Neuronal stem cell (in vitro differentiated cells): ENCODE measurements around the gene HBM.
A peak's percentile ranks its signal among the peaks of the same experiment; 100 is the strongest.

ENCODE experiments used
- DNase-seq: peaks from one replicate; pipeline ENCODE4 v3.0.0-alpha.2; 2013; ENCODE audit warnings: low spot score
- H2AFZ ChIP-seq: one replicate; pipeline ENCODE4 v1.6.1; 2013; ENCODE audit warnings: mild to moderate bottlenecking, low read length, inconsistent platforms
- H2AK5ac ChIP-seq: 2 replicates; pipeline ENCODE4 v1.6.1; 2013; ENCODE audit warnings: low read depth, mild to moderate bottlenecking, inconsistent platforms, low read length, moderate library complexity, mixed read lengths
- H2BK120ac ChIP-seq: 2 replicates; pipeline ENCODE4 v1.6.1; 2013; ENCODE audit warnings: low read depth, mild to moderate bottlenecking, inconsistent platforms, low read length, moderate library complexity, mixed read lengths
- H2BK12ac ChIP-seq: one replicate; pipeline ENCODE4 v1.6.1; 2013; ENCODE audit warnings: low read length, inconsistent platforms
- H2BK15ac ChIP-seq: 2 replicates; pipeline ENCODE4 v1.6.1; 2013; ENCODE audit warnings: mild to moderate bottlenecking, low read length, inconsistent platforms, mixed read lengths
- H2BK5ac ChIP-seq: one replicate; pipeline ENCODE4 v1.6.1; 2013; ENCODE audit warnings: inconsistent platforms, mild to moderate bottlenecking, low read length, moderate library complexity
- H3K14ac ChIP-seq: one replicate; pipeline ENCODE4 v1.6.1; 2013; ENCODE audit warnings: low read length, inconsistent platforms
- H3K18ac ChIP-seq: 2 replicates; pipeline ENCODE4 v1.6.1; 2013; ENCODE audit warnings: low read length, inconsistent platforms
- H3K23ac ChIP-seq: 2 replicates; pipeline ENCODE4 v1.6.1; 2013; ENCODE audit warnings: low read depth, mild to moderate bottlenecking, mixed read lengths, low read length, inconsistent platforms; ENCODE audit not compliant: poor library complexity
- H3K27ac ChIP-seq: replicated peaks from 3 replicates; pipeline ENCODE4 v1.5.1; 2013; ENCODE audit warnings: low read length, inconsistent platforms
- H3K27me3 ChIP-seq, 3 experiments: 2 replicates each; pipeline ENCODE4 v1.6.1; 2013; ENCODE audit warnings: low read length in 3 of 3, mild to moderate bottlenecking in 2 of 3, inconsistent platforms in 1 of 3, low read depth in 1 of 3, mixed read lengths in 1 of 3, moderate library complexity in 1 of 3; ENCODE audit not compliant: control insufficient read depth in 3 of 3, insufficient read depth in 3 of 3
- H3K36me3 ChIP-seq, 2 donors: replicated peaks in 1 of 2; 2 replicates each; pipeline ENCODE4 v1.6.1; 2013; ENCODE audit warnings: low read length in 2 of 2; ENCODE audit not compliant: control insufficient read depth in 2 of 2, insufficient read depth in 2 of 2
- H3K4ac ChIP-seq: 2 replicates; pipeline ENCODE4 v1.6.1; 2013; ENCODE audit warnings: inconsistent platforms, mild to moderate bottlenecking, low read length, moderate library complexity
- H3K4me1 ChIP-seq, 2 donors: 1 replicate in 1 of 2; 2 replicates in 1 of 2; pipeline ENCODE4 v1.6.1; 2013; ENCODE audit warnings: low read length in 2 of 2, low read depth in 1 of 2; ENCODE audit not compliant: control insufficient read depth in 2 of 2, insufficient read depth in 1 of 2
- H3K4me2 ChIP-seq: one replicate; pipeline ENCODE4 v1.6.1; 2013; ENCODE audit warnings: mild to moderate bottlenecking, low read length, inconsistent platforms; ENCODE audit not compliant: insufficient read depth, poor library complexity, severe bottlenecking
- H3K4me3 ChIP-seq, 2 donors: 2 replicates each; pipeline ENCODE4 v1.5.1; 2013; ENCODE audit warnings: low read length in 2 of 2, mild to moderate bottlenecking in 2 of 2, inconsistent platforms in 1 of 2, moderate library complexity in 1 of 2
- H3K79me1 ChIP-seq: one replicate; pipeline ENCODE4 v1.6.1; 2013; ENCODE audit warnings: low read depth, mild to moderate bottlenecking, inconsistent platforms, low read length, moderate library complexity
- H3K9ac ChIP-seq: one replicate; pipeline ENCODE4 v1.6.1; 2013; ENCODE audit warnings: mild to moderate bottlenecking, low read depth, low read length, inconsistent platforms; ENCODE audit not compliant: poor library complexity
- H3K9me3 ChIP-seq, 2 donors: replicated peaks in 1 of 2; 2 replicates each; pipeline versions ENCODE3 to v1.6.1; 2013; ENCODE audit warnings: low read length in 2 of 2, mild to moderate bottlenecking in 2 of 2, inconsistent platforms in 1 of 2, low read depth in 1 of 2, mixed read lengths in 1 of 2, moderate library complexity in 1 of 2; ENCODE audit not compliant: control insufficient read depth in 2 of 2, insufficient read depth in 1 of 2
- H4K8ac ChIP-seq: one replicate; pipeline ENCODE4 v1.6.1; 2013; ENCODE audit warnings: low read depth, mild to moderate bottlenecking, inconsistent platforms, low read length, moderate library complexity
- H4K91ac ChIP-seq: one replicate; pipeline ENCODE4 v1.6.1; 2013; ENCODE audit warnings: low read length, low read depth, mild to moderate bottlenecking, inconsistent platforms; ENCODE audit not compliant: poor library complexity
- WGBS, 2 donors: extraction: QIAGEN DNeasy Blood & Tissue Kit; methylation state at CpG; one replicate each; pipeline ENCODE4 v1.1.7; 2013; ENCODE audit warnings: missing lambda C conversion rate in 2 of 2, mixed read lengths in 1 of 2; ENCODE audit not compliant: insufficient read length in 2 of 2, insufficient replicate concordance in 1 of 2; ENCODE audit errors: extremely low coverage in 2 of 2; 5-methylcytosine and 5-hydroxymethylcytosine counted together

The HBM gene

DNA sequence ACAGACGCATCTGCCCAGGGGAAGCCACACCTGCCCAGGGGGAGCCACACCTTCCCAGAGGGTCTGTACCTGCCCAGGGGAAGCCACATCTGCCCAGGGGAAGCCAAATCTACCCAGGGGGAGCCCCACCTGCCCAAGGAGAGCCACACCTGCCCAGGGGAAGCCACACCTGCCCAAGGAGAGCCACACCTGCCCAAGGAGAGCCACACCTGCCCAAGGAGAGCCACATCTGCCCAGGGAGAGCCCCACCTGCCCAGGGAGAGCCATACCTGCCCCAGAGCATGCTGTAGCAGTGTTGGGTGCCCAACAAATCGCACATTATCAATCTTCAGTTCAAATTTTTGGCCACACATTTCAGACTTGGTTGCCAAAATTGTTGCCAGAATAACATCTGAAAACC is 46.9 kb upstream of the HBM start:
- Histone ChIP-seq H3K4me3 (no peak overlapping the region), H3K36me3 (peaks cover 0 to 12% of the 10 kb centered on the region in 2 donors), H2BK5ac (no peak overlapping the region), H3K4me1 (peaks cover 0 to 3% of the 10 kb centered on the region in 2 donors), H3K27ac (no peak overlapping the region), H4K91ac (no peak overlapping the region), H3K14ac (no peak overlapping the region), H4K8ac (no peak overlapping the region), H2AK5ac (no peak overlapping the region), H3K9ac (no peak overlapping the region), H3K18ac (no peak overlapping the region), H3K79me1 (peaks cover 4% of the 10 kb centered on the region), H3K23ac (no peak overlapping the region), H2BK12ac (no peak overlapping the region), H2BK15ac (no peak overlapping the region), H3K4me2 (no peak overlapping the region), H3K27me3 (no peaks in the 10 kb centered on the region), H3K9me3 (no peaks in the 10 kb centered on the region), H2BK120ac (no peak overlapping the region), H2AFZ (no peak overlapping the region), H3K4ac (no peak overlapping the region)
- no peak for DNase-seq
- no CpG with 5 or more reads among the region's 2 CpGs for WGBS, 2 donors

DNA sequence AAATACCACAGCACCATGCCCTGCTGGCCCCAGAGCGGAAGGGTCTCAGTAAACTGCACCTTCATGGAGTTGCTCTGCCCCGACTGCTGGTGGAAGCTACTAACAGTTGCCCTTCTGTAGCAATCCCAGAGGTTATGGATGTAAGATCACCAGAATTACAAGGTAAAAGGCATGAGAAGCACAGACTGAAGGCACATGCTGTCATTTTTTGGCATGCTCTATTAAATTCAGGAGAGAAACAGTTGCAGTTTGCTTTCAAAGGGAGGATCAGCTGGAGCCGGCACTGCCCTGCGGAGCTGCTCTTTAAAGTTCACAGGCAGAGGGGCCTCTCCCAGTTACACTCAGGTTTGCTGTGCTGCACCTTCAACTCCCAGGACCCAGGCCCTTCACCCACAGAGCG is 46.5 kb upstream of the HBM start:
- H2AFZ ChIP-seq: no peak overlapping the region
- WGBS, 2 donors: no CpG with 5 or more reads among the region's 5 CpGs

DNA sequence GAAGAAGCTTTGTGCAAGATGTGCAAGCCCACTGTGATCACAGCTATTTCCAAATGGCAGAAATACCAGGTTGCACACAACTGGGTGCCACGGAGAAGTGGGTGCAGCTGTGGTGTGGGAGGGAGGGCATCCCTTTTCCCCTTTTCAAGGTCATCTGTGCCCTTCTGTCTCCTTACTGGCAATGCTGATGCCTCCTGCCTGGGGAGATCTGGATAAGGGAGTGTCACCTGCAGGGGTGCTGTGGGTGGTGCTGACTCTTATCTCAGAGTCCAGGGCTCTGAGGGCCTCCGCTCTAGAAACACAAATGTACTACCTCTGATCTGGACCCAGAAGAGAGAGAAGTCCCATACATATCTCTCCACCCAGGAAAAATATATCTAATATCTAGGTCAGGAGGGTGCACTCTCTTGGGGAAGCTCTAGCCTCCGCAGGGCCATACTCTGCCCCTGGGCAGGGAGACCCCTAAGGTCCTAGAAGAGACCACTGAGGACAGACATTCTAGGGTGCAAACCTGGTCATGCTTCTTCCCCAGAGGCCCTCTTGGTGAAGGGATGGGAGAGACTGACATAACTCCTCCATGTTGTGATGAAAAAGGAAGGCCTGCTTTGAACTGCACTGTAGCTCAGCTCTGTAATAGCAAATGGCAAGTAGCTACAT is 45.8 kb upstream of the HBM start:
- H3K4me3 ChIP-seq: no peak overlapping the region
- no peak overlapping the region for H4K8ac ChIP-seq
- no peak overlapping the region for H2AK5ac ChIP-seq
- no CpG with 5 or more reads among the region's 3 CpGs for WGBS, 2 donors
- H3K18ac ChIP-seq: no peak overlapping the region
- no peak overlapping the region for H3K27ac ChIP-seq
- peaks cover 0 to 12% of the 10 kb centered on the region in 2 donors for H3K36me3 ChIP-seq
- peaks cover 4% of the 10 kb centered on the region for H3K79me1 ChIP-seq
- H3K27me3 ChIP-seq: no peaks in the 10 kb centered on the region
- peak overlapping the region; percentile 31 for H3K23ac ChIP-seq
- no peak overlapping the region for H2AFZ ChIP-seq
- no peak overlapping the region for H3K14ac ChIP-seq
- H3K9ac ChIP-seq: no peak overlapping the region
- no peak overlapping the region for H3K4me2 ChIP-seq
- H3K4ac ChIP-seq: no peak overlapping the region
- H2BK12ac ChIP-seq: no peak overlapping the region
- H2BK15ac ChIP-seq: no peak overlapping the region
- no peak overlapping the region for H4K91ac ChIP-seq
- H3K9me3 ChIP-seq: no peaks in the 10 kb centered on the region
- no peak overlapping the region for H2BK5ac ChIP-seq
- DNase-seq: no peak
- peaks cover 0 to 3% of the 10 kb centered on the region in 2 donors for H3K4me1 ChIP-seq
- H2BK120ac ChIP-seq: no peak overlapping the region

More for the DNA sequence above, 46.5 kb upstream of the HBM start:
- no peak overlapping the region for H3K27ac ChIP-seq
- no peak overlapping the region for H2AK5ac ChIP-seq
- no peak overlapping the region for H3K4me2 ChIP-seq
- H2BK12ac ChIP-seq: no peak overlapping the region
- peak overlapping the region; percentile 31 for H3K23ac ChIP-seq
- H3K79me1 ChIP-seq: peaks cover 4% of the 10 kb centered on the region
- no peaks in the 10 kb centered on the region for H3K27me3 ChIP-seq
- H4K91ac ChIP-seq: no peak overlapping the region
- H3K4me1 ChIP-seq: peaks cover 0 to 3% of the 10 kb centered on the region in 2 donors
- H2BK15ac ChIP-seq: no peak overlapping the region
- H3K4me3 ChIP-seq: no peak overlapping the region
- peak overlapping the region; percentile 6 for H3K14ac ChIP-seq
- no peak overlapping the region for H2BK5ac ChIP-seq
- DNase-seq: no peak
- no peak overlapping the region for H4K8ac ChIP-seq
- H3K18ac ChIP-seq: no peak overlapping the region
- H3K4ac ChIP-seq: no peak overlapping the region
- H3K9me3 ChIP-seq: no peaks in the 10 kb centered on the region
- no peak overlapping the region for H2BK120ac ChIP-seq
- H3K9ac ChIP-seq: no peak overlapping the region
- peaks cover 0 to 12% of the 10 kb centered on the region in 2 donors for H3K36me3 ChIP-seq

DNA sequence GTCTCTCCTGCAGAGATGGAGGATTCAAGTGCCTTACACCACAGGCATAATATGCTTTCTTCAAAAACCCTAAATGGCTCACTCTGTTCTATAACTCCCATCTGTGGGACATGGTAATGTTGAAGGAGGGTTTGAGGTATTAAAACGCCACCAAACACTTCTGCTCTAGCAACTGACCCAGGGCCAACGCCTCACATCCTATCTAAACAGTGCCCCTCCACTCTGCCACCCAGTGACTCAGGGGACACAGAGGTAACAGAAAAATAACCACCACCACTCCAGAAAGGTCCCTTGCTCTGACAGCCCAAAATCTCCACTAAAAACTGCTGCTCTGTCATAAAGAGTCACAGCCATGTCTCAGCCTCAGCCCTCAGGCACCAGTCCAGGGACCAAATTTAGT is 45.0 kb upstream of the HBM start:
- no peak for DNase-seq
- H3K14ac ChIP-seq: no peak overlapping the region

More for the DNA sequence above, 45.0 kb upstream of the HBM start:
- Histone ChIP-seq H2BK15ac (no peak overlapping the region), H3K4me1 (peaks cover 0 to 3% of the 10 kb centered on the region in 2 donors), H2BK120ac (no peak overlapping the region), H3K4ac (no peak overlapping the region), H3K79me1 (peaks cover 4% of the 10 kb centered on the region), H3K23ac (no peak overlapping the region), H4K91ac (no peak overlapping the region), H3K9me3 (no peaks in the 10 kb centered on the region), H4K8ac (no peak overlapping the region), H3K27me3 (no peaks in the 10 kb centered on the region), H2AK5ac (no peak overlapping the region), H2BK5ac (no peak overlapping the region), H3K9ac (no peak overlapping the region), H3K4me3 (no peak overlapping the region), H3K18ac (no peak overlapping the region), H3K27ac (no peak overlapping the region), H3K4me2 (no peak overlapping the region), H2BK12ac (no peak overlapping the region), H2AFZ (no peak overlapping the region), H3K36me3 (peaks cover 0 to 12% of the 10 kb centered on the region in 2 donors)
- no CpG with 5 or more reads among the region's 2 CpGs for WGBS, 2 donors
